NCI-H1436 (cell line): ENCODE data around the gene LPP.

Source experiments
- DNase-seq: peaks from one replicate; lab custom pipeline; 2025; lab: John Stamatoyannopoulos, UW

Gene LPP

GRCh38 chr3:188557235-188557634 is 403.3 kb downstream of the LPP start:
- no peak for DNase-seq

- no peak for DNase-seq
Observed at GRCh38 chr3:188558343-188559071, 404.6 kb downstream of the LPP start.

GRCh38 chr3:188559072-188559429 is 405.1 kb downstream of the LPP start:
- DNase-seq = no peak

- DNase-seq = no peak
Observed at GRCh38 chr3:188559856-188560255, 405.9 kb downstream of the LPP start.

GRCh38 chr3:188562144-188562543 is 408.2 kb downstream of the LPP start:
- DNase-seq = no peak

- DNase-seq = no peak
Observed at GRCh38 chr3:188567478-188568195, 413.7 kb downstream of the LPP start.

GRCh38 chr3:188568736-188569135 is 414.8 kb downstream of the LPP start:
- DNase-seq = no peak

- no peak for DNase-seq
Observed at GRCh38 chr3:188571531-188572095, 417.7 kb downstream of the LPP start.

GRCh38 chr3:188573291-188573940 is 419.5 kb downstream of the LPP start:
- no peak for DNase-seq

- DNase-seq = no peak
Observed at GRCh38 chr3:188573956-188574355, 420.0 kb downstream of the LPP start.

- DNase-seq = no peak
Observed at GRCh38 chr3:188574885-188575284, 420.9 kb downstream of the LPP start.

- DNase-seq = no peak
Observed at GRCh38 chr3:188575501-188575900, 421.5 kb downstream of the LPP start.

GRCh38 chr3:188577539-188577938 is 423.6 kb downstream of the LPP start:
- DNase-seq = no peak

GRCh38 chr3:188578576-188579363 is 424.8 kb downstream of the LPP start:
- DNase-seq = no peak

- DNase-seq = no peak
Observed at GRCh38 chr3:188580223-188580622, 426.3 kb downstream of the LPP start.

- no peak for DNase-seq
Observed at GRCh38 chr3:188580659-188581058, 426.7 kb downstream of the LPP start.

- no peak for DNase-seq
Observed at GRCh38 chr3:188581365-188581764, 427.4 kb downstream of the LPP start.

GRCh38 chr3:188581792-188582191 is 427.8 kb downstream of the LPP start:
- DNase-seq = no peak

GRCh38 chr3:188583341-188584161 is 429.6 kb downstream of the LPP start:
- DNase-seq = no peak

GRCh38 chr3:188584162-188584529 is 430.2 kb downstream of the LPP start:
- no peak for DNase-seq
